Endothelial cell of umbilical vein (primary cell): ENCODE results near the gene METTL9. TPM values are rescaled to one million over a fixed set of nuclear protein-coding genes. Genes with fewer than 3 reads are reported as not detected.

ENCODE experiments used
- BruUV-seq: library from RNA; stranded (reverse); fragments of 400-500 nt; replicated peaks from 2 replicates; lab custom pipeline; 2021; lab: Mats Ljungman, UMichigan
- CTCF ChIA-PET: fragments of 300-600, 350-600 bp; sonication (Branson Sonifier 250); formaldehyde crosslinking; loops from one replicate; lab custom pipeline; 2021; ENCODE audit warnings: antibody characterized with exemption, inconsistent platforms; lab: Charles Lee
- POLR2A ChIA-PET: fragments of 300-600, 350-600 bp; sonication (Branson Sonifier 250); formaldehyde crosslinking; loops from one replicate; lab custom pipeline; 2021; ENCODE audit warnings: antibody characterized with exemption, inconsistent platforms; lab: Charles Lee
- DNase-seq: peaks from one replicate; pipeline ENCODE4 v3.0.0-alpha.2; 2011; ENCODE audit warnings: low read depth, low spot score
- FAIRE-seq: peaks from 2 replicates; lab custom pipeline; 2011; peaks lifted over from hg19 to GRCh38; lab: Jason Lieb, UNC
- H2AFZ ChIP-seq: 2 replicates; pipeline ENCODE4 v1.6.0; 2012; ENCODE audit warnings: low read depth, low read length, control low read depth, inconsistent platforms
- H3K27ac ChIP-seq: 2 replicates; pipeline ENCODE4 v1.5.1; 2011; ENCODE audit warnings: low read depth, mild to moderate bottlenecking, control low read depth, low read length, moderate library complexity; ENCODE audit not compliant: insufficient read depth
- H3K27me3 ChIP-seq, 2 experiments: 2 replicates each; pipeline versions ENCODE4 v1.6.0 to v1.6.1; 2011; ENCODE audit warnings: low read length in 2 of 2, mixed read lengths in 1 of 2; ENCODE audit not compliant: control insufficient read depth in 2 of 2, insufficient read depth in 2 of 2
- H3K36me3 ChIP-seq, 2 experiments: 2 replicates in 1 of 2; 3 replicates in 1 of 2; pipeline ENCODE4 v1.5.1; 2011; ENCODE audit warnings: low read length in 2 of 2, mild to moderate bottlenecking in 1 of 2, moderate library complexity in 1 of 2; ENCODE audit not compliant: control insufficient read depth in 2 of 2, insufficient read depth in 2 of 2; ENCODE audit errors: extremely low read depth in 1 of 2
- H3K4me1 ChIP-seq: 3 replicates; pipeline ENCODE4 v1.5.1; 2011; ENCODE audit warnings: mild to moderate bottlenecking, low read length; ENCODE audit not compliant: control insufficient read depth, insufficient read depth; ENCODE audit errors: extremely low read depth
- H3K4me2 ChIP-seq: 2 replicates; pipeline ENCODE4 v1.6.1; 2011; ENCODE audit warnings: low read length, control low read depth, mixed read lengths; ENCODE audit not compliant: insufficient read depth
- H3K4me3 ChIP-seq, 3 experiments: fragments of 200-600 bp in 1 of 3; sonication (generic), shearing (Covaris generic) in 1 of 3; replicated peaks in 1 of 3; 2 replicates each; pipeline ENCODE4 v1.5.1; 2011 to 2016; ENCODE audit warnings: control low read depth in 3 of 3, low read length in 3 of 3, mild to moderate bottlenecking in 2 of 3, inconsistent platforms in 1 of 3, low read depth in 1 of 3, moderate library complexity in 1 of 3; ENCODE audit not compliant: insufficient read depth in 1 of 3
- H3K79me2 ChIP-seq: 2 replicates; pipeline ENCODE4 v1.6.0; 2012; ENCODE audit warnings: low read length, inconsistent platforms; ENCODE audit not compliant: control insufficient read depth, insufficient read depth
- H3K9ac ChIP-seq: replicated peaks from 2 replicates; pipeline ENCODE3; 2011; ENCODE audit warnings: low read length, control low read depth; ENCODE audit not compliant: insufficient read depth; ENCODE audit errors: extremely low read depth
- H3K9me1 ChIP-seq: replicated peaks from 3 replicates; pipeline ENCODE4 v1.6.0; 2011; ENCODE audit warnings: mild to moderate bottlenecking, low read length; ENCODE audit not compliant: control insufficient read depth, insufficient read depth; ENCODE audit errors: extremely low read depth
- H3K9me3 ChIP-seq: replicated peaks from 2 replicates; pipeline ENCODE4 v1.5.1; 2012; ENCODE audit warnings: low read length, inconsistent platforms; ENCODE audit not compliant: control insufficient read depth, insufficient read depth
- H4K20me1 ChIP-seq: replicated peaks from 2 replicates; pipeline ENCODE3; 2011; ENCODE audit warnings: mild to moderate bottlenecking, low read length; ENCODE audit not compliant: control insufficient read depth, insufficient read depth; ENCODE audit errors: extremely low read depth
- CTCF ChIP-seq, 2 donors: IDR thresholded peaks; 1 replicate in 1 of 2; 2 replicates in 1 of 2; pipeline ENCODE4 v1.5.1; 2011; ENCODE audit warnings: low read length in 2 of 2, mild to moderate bottlenecking in 2 of 2, moderate library complexity in 2 of 2, control low read depth in 1 of 2, inconsistent platforms in 1 of 2, low read depth in 1 of 2; ENCODE audit not compliant: insufficient read depth in 1 of 2; ENCODE audit errors: extremely low read depth in 1 of 2
- EZH2 ChIP-seq: IDR thresholded peaks from 2 replicates; pipeline ENCODE4 v1.6.1; 2012; ENCODE audit warnings: borderline replicate concordance, low read depth, mild to moderate bottlenecking, moderate library complexity, low read length, inconsistent platforms; ENCODE audit not compliant: severe bottlenecking
- FOS ChIP-seq: IDR thresholded peaks from 2 replicates; pipeline ENCODE4 v1.6.1; 2011; ENCODE audit warnings: mild to moderate bottlenecking, low read length, moderate library complexity, borderline replicate concordance; ENCODE audit not compliant: insufficient read depth
- GATA2 ChIP-seq: IDR thresholded peaks from 2 replicates; pipeline ENCODE4 v1.7.0; 2011; ENCODE audit warnings: low read depth, mild to moderate bottlenecking, moderate library complexity, mixed read lengths, low read length; ENCODE audit not compliant: insufficient read length, insufficient read depth
- JUN ChIP-seq: IDR thresholded peaks from 2 replicates; pipeline ENCODE4 v1.6.1; 2011; ENCODE audit warnings: borderline replicate concordance, low read depth; ENCODE audit not compliant: insufficient read length, insufficient read depth
- MAX ChIP-seq: IDR thresholded peaks from 2 replicates; pipeline ENCODE4 v1.6.1; 2011; ENCODE audit not compliant: insufficient read depth, insufficient read length
- MYC ChIP-seq: IDR thresholded peaks from one replicate; pipeline ENCODE4 v1.6.1; 2011; ENCODE audit warnings: mild to moderate bottlenecking, low read depth, low read length
- POLR2A ChIP-seq: IDR thresholded peaks from 2 replicates; pipeline ENCODE4 v1.6.1; 2012; ENCODE audit warnings: low read depth, mild to moderate bottlenecking, control low read depth, low read length
- POLR2AphosphoS5 ChIP-seq: IDR thresholded peaks from 2 replicates; pipeline ENCODE4 v1.6.1; 2012; ENCODE audit warnings: low read depth, mild to moderate bottlenecking, control low read depth, low read length, moderate library complexity; ENCODE audit not compliant: insufficient read depth
- dilution Hi-C: fragments of 300-500 bp; cut with MboI; formaldehyde crosslinking; loops from one replicate; pipeline ENCODE4 v1.15.0; 2019; ENCODE audit warnings: low sequenced_read_pairs; ENCODE audit not compliant: extremely low pct_ligation_motif_present
- intact Hi-C: fragments of 100-400 bp; cut with micrococcal nuclease; formaldehyde crosslinking; loops from one replicate; pipeline ENCODE4 v1.10.0; 2022
- polyA plus RNA-seq, 4 experiments: library from polyadenylated mRNA; depleted of rRNA in 3 of 4; stranded (reverse) in 3 of 4; unstranded in 1 of 4; fragments of >200 nt; gene quantifications; 2 replicates each; pipeline versions ENCODE4 v1.2.1 to v1.2.3, GENCODE V29; 2011 to 2012; ENCODE audit warnings: missing spikeins in 1 of 4
- total RNA-seq: library from RNA; stranded (reverse); gene quantifications from 2 replicates; pipeline ENCODE4 v1.2.3, GENCODE V29; 2021

Gene METTL9
- total and polyA plus RNA-seq, 2 donors (not counting 3 experiments of a cell fraction or from before 2014, with no cell fraction given): 53.8 to 121 TPM

GRCh38 chr16:21663889-21664647, 64.7 kb downstream of the METTL9 start, which contains the start of gene OTOA:
TSS of gene OTOA (plus strand) at chr16:21663968. CDS start at chr16:21678515, 14,547 bp downstream.
- dilution Hi-C loops (no loop called here), intact Hi-C loops (no loop called here)
- CTCF ChIA-PET: interaction anchor here (2.2 kb wide), 1 partner anchor 19 kb away, joined by 4 read pairs; no protein-coding TSS in a partner anchor
- DNase-seq (no peak), FAIRE-seq (no peak)
- no peak within 1 kb of the TSS for H3K4me2 ChIP-seq
- H3K79me2 ChIP-seq: no peaks in the 10 kb centered on the region
- H3K9me3 ChIP-seq: no peaks in the 10 kb centered on the region
- no peaks in the 10 kb centered on the region for H3K9me1 ChIP-seq
- no peak within 1 kb of the TSS for H2AFZ ChIP-seq
- H3K27me3 ChIP-seq: peaks cover 5 to 17% of the 10 kb centered on the region in 2 experiments
- H3K4me3 ChIP-seq: no peak within 1 kb of the TSS
- TF ChIP-seq EZH2 (no peak), POLR2A (no peak), MYC (no peak), GATA2 (no peak), MAX (no peak), JUN (no peak), POLR2AphosphoS5 (no peak), CTCF (IDR thresholded peaks at IDR 0.05; ENCODE audit: extremely low read depth in 1 of 2, insufficient read depth in 1 of 2, low read depth in 1 of 2, low read length in 2 of 2) (no peak), FOS (no peak)
- no peaks in the 10 kb centered on the region for H3K36me3 ChIP-seq
- H4K20me1 ChIP-seq: no peaks in the 10 kb centered on the region
- no peaks in the 10 kb centered on the region for H3K4me1 ChIP-seq
- BruUV-seq: no TSS peak
- H3K9ac ChIP-seq: no peak within 1 kb of the TSS
- H3K27ac ChIP-seq: no peak within 1 kb of the TSS
- POLR2A ChIA-PET: no interaction called here
